GM12878 (cell line): ENCODE measurements around the gene CAPN8. TPM values are rescaled to one million over a fixed set of nuclear protein-coding genes. Genes with fewer than 3 reads are reported as not detected.
"Not testable (repeated sequence)": the region's sequence is repeated elsewhere in the genome, so short reads cannot be mapped to it uniquely, and the experiment has no call there.

Source experiments
- ATAC-seq: fragments of 200-7000 bp; cut with Tn5 transposase; 3 replicates; pipeline ENCODE4 v1.9.1; 2020; ENCODE audit warnings: mild to moderate bottlenecking, moderate library complexity
- BruUV-seq: library from RNA; stranded (reverse); fragments of 400-500 nt; replicated peaks from 2 replicates; lab custom pipeline; 2021; lab: Mats Ljungman, UMichigan
- CTCF ChIA-PET: fragments of 300-600 bp; sonication (Branson Sonifier 250); formaldehyde crosslinking; extraction: SDS; loops from one replicate; lab custom pipeline; 2021; ENCODE audit warnings: inconsistent platforms; lab: Yijun Ruan, JAX
- POLR2A ChIA-PET: fragments of 350-600 bp; formaldehyde crosslinking; extraction: SDS; loops from one replicate; lab custom pipeline; 2021; ENCODE audit warnings: inconsistent platforms; lab: Charles Lee
- RAD21 ChIA-PET: fragments of 300-600 bp; sonication (Branson Sonifier 250); formaldehyde crosslinking; loops from one replicate; lab custom pipeline; 2023; ENCODE audit warnings: antibody characterized with exemption; ENCODE audit not compliant: unreplicated experiment; lab: Charles Lee
- SMC1A ChIA-PET: fragments of 300-600 bp; sonication (Branson Sonifier 250); formaldehyde crosslinking; loops from one replicate; lab custom pipeline; 2023; ENCODE audit not compliant: unreplicated experiment, uncharacterized antibody; lab: Charles Lee
- DNase-seq: peaks from one replicate; pipeline ENCODE4 v3.0.0-alpha.2; 2011; ENCODE audit warnings: low read depth, low spot score
- FAIRE-seq: peaks from 3 replicates; lab custom pipeline; 2011; peaks lifted over from hg19 to GRCh38; lab: Jason Lieb, UNC
- H2AFZ ChIP-seq: 2 replicates; pipeline ENCODE4 v1.6.0; 2011; ENCODE audit warnings: low read depth, low read length, control low read depth; ENCODE audit not compliant: control insufficient read depth
- H3K27ac ChIP-seq: 2 replicates; pipeline ENCODE4 v1.5.1; 2011; ENCODE audit warnings: control low read depth; ENCODE audit not compliant: control insufficient read depth, insufficient read depth
- H3K27me3 ChIP-seq, 2 experiments: replicated peaks in 1 of 2; 2 replicates each; pipeline versions ENCODE4 v1.6.0 to v1.6.1; 2011; ENCODE audit warnings: low read length in 1 of 2; ENCODE audit not compliant: control insufficient read depth in 2 of 2, insufficient read depth in 2 of 2
- H3K36me3 ChIP-seq, 2 experiments: 2 replicates each; pipeline ENCODE4 v1.5.1; 2011; ENCODE audit warnings: low read length in 1 of 2; ENCODE audit not compliant: control insufficient read depth in 2 of 2, insufficient read depth in 2 of 2
- H3K4me1 ChIP-seq: 2 replicates; pipeline ENCODE4 v1.6.1; 2011; ENCODE audit warnings: mild to moderate bottlenecking, low read length, moderate library complexity, mixed read lengths; ENCODE audit not compliant: control insufficient read depth, insufficient read depth
- H3K4me2 ChIP-seq: 2 replicates; pipeline ENCODE4 v1.6.0; 2011; ENCODE audit warnings: control low read depth; ENCODE audit not compliant: control insufficient read depth, insufficient read depth
- H3K4me3 ChIP-seq: fragments of 200-600 bp; sonication (generic); 2 replicates; pipeline ENCODE4 v1.5.1; 2016
- H3K79me2 ChIP-seq: 2 replicates; pipeline ENCODE4 v1.6.0; 2011; ENCODE audit warnings: low read length; ENCODE audit not compliant: control insufficient read depth, insufficient read depth
- H3K9ac ChIP-seq: 2 replicates; pipeline ENCODE4 v1.8.0; 2011; ENCODE audit warnings: low read length, control low read depth, mixed read lengths; ENCODE audit not compliant: control insufficient read depth, insufficient read depth
- H3K9me3 ChIP-seq: replicated peaks from 3 replicates; pipeline ENCODE4 v1.5.1; 2011; ENCODE audit warnings: mild to moderate bottlenecking, low read length; ENCODE audit not compliant: control insufficient read depth, insufficient read depth
- H4K20me1 ChIP-seq: 2 replicates; pipeline ENCODE4 v1.6.0; 2011; ENCODE audit not compliant: control insufficient read depth, insufficient read depth
- CBX3 ChIP-seq: fragments of 200-600 bp; sonication (generic); IDR thresholded peaks from 2 replicates; pipeline ENCODE4 v1.6.1; 2016; ENCODE audit warnings: low read depth, borderline replicate concordance
- RB1 ChIP-seq: fragments of 450-650 bp; formaldehyde crosslinking; IDR thresholded peaks from 2 replicates; pipeline ENCODE4 v1.6.1; 2017; ENCODE audit warnings: mild to moderate bottlenecking, borderline replicate concordance
- SMC3 ChIP-seq: IDR thresholded peaks from 2 replicates; pipeline ENCODE4 v1.6.1; 2011; ENCODE audit warnings: low read length, improper control_type of control experiment, borderline replicate concordance
- ZZZ3 ChIP-seq: IDR thresholded peaks from 2 replicates; pipeline ENCODE4 v1.6.1; 2011; ENCODE audit warnings: low read depth; ENCODE audit not compliant: control insufficient read depth, insufficient read length
- WGBS: methylation state at CpG from one replicate; pipeline ENCODE4 v1.1.6; 2016; ENCODE audit warnings: low lambda C conversion rate; ENCODE audit not compliant: insufficient replicate concordance, insufficient coverage; ENCODE audit errors: missing lambda C conversion rate; 5-methylcytosine and 5-hydroxymethylcytosine counted together
- in situ Hi-C: fragments of 300-500 bp; cut with MboI; formaldehyde crosslinking; loops from 9 replicates; pipeline ENCODE4 v1.14.3; 2018; ENCODE audit warnings: mixed read lengths
- intact Hi-C: fragments of 100-400 bp; cut with micrococcal nuclease; formaldehyde crosslinking; loops from one replicate; pipeline ENCODE4 v1.14.2; 2022; ENCODE audit not compliant: unreplicated experiment
- polyA plus RNA-seq, 11 experiments: library from polyadenylated mRNA; depleted of rRNA in 4 of 11; unstranded in 6 of 11; stranded (reverse) in 5 of 11; fragments of >200 nt; fragmentation: Nextera tagmentation in 4 of 11; fragmentation: Illumina TruSeq in 1 of 11; extraction: Ambion mirVana in 4 of 11; extraction: Trizol in 1 of 11; gene quantifications; 1 replicate in 1 of 11; 2 replicates in 10 of 11; pipeline versions ENCODE4 v1.2.1 to v1.2.3, GENCODE V29; 2011 to 2016; ENCODE audit warnings: inconsistent platforms in 2 of 11, missing spikeins in 2 of 11, low read depth in 1 of 11
- total RNA-seq, 4 experiments: library from RNA; depleted of rRNA in 3 of 4; stranded (reverse); fragments of >200 nt in 3 of 4; fragmentation: Illumina TruSeq in 1 of 4; extraction: Trizol in 1 of 4; gene quantifications; 2 replicates each; pipeline versions ENCODE4 v1.2.1 to v1.2.3, GENCODE V29; 2013 to 2021

The CAPN8 gene
- total and polyA plus RNA-seq, 10 of the 15 experiments (the other 5 are each of a cell fraction or from before 2014, with no cell fraction given), result 6.4 to 30.7 (median 12.3) TPM

- TF ChIP-seq SMC3 (no peak), ZZZ3 (no peak)
- ChIA-PET RAD21 (no interaction called here), CTCF (no interaction called here), POLR2A (interaction anchor here (0.5 to 1.1 kb wide), 3 partner anchors 8 to 884 kb away, joined by 3 to 7 read pairs (median 4); no protein-coding TSS in a partner anchor), SMC1A (interaction anchor here (0.7 to 1.2 kb wide), 3 partner anchors 10 to 12 kb away, joined by 3 to 4 read pairs (median 3); no protein-coding TSS in a partner anchor)
- ATAC-seq, result no peak
- no peak overlapping the region for H3K9ac ChIP-seq
- H2AFZ ChIP-seq, result no peak overlapping the region
- no peak overlapping the region for H3K27ac ChIP-seq
- FAIRE-seq, result no peak
- WGBS, result 18% methylated on average over 4 of the region's 4 CpGs
- no peaks in the 10 kb centered on the region for H4K20me1 ChIP-seq
- no peaks in the 10 kb centered on the region for H3K4me1 ChIP-seq
- no TSS peak for BruUV-seq
- no peak overlapping the region for H3K4me3 ChIP-seq
- in situ Hi-C loops, result no loop called here
- intact Hi-C loops, result no loop called here
- H3K79me2 ChIP-seq, result no peaks in the 10 kb centered on the region
- no peaks in the 10 kb centered on the region for H3K9me3 ChIP-seq
- H3K36me3 ChIP-seq, result no peaks in the 10 kb centered on the region
- no peak for DNase-seq
- H3K4me2 ChIP-seq, result no peak overlapping the region
- H3K27me3 ChIP-seq, result no peaks in the 10 kb centered on the region
Measured at GRCh38 chr1:223520200-223520599, 145.3 kb downstream of the CAPN8 start.

DNA sequence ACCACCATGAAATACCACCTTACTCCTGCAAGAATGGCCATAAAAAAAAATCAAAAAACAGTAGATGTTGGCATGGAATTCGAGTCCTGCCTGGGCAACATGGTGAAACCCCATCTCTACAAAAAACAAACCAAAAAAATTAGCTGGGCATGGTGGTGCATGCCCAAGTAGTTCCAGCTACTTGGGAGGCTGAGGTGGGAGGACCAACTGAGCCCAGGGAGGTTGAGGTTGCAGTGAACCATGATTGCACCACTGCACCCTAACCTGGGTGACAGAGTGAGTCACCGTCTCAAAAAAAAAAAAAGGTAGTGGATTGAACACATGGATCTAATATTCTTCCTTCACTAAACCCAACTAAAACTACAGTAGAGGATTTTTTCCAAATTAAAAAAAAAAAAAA, 146.4 kb downstream of the CAPN8 start:
- in situ Hi-C loops, result no loop called here
- H3K27me3 ChIP-seq, result no peaks in the 10 kb centered on the region

GRCh38 chr1:223518553-223518952, 146.9 kb downstream of the CAPN8 start:
- DNase-seq, H3K27ac ChIP-seq, in situ Hi-C loops, ATAC-seq, H3K9me3 ChIP-seq, H3K4me1 ChIP-seq, POLR2A ChIA-PET, H4K20me1 ChIP-seq, RAD21 ChIA-PET, H3K79me2 ChIP-seq, H3K4me3 ChIP-seq, BruUV-seq, H2AFZ ChIP-seq, FAIRE-seq, intact Hi-C loops, H3K27me3 ChIP-seq, H3K9ac ChIP-seq, SMC1A ChIA-PET, H3K36me3 ChIP-seq, H3K4me2 ChIP-seq: not testable (repeated sequence)
- WGBS, result 0% methylated on average over 1 of the region's 1 CpG
- CTCF ChIA-PET, result interaction anchor here (0.9 kb wide), 1 partner anchor 36 kb away, joined by 3 read pairs; no protein-coding TSS in a partner anchor

More for the DNA sequence above, 146.4 kb downstream of the CAPN8 start:
- Histone ChIP-seq H3K9ac (no peak overlapping the region), H3K36me3 (no peaks in the 10 kb centered on the region), H4K20me1 (no peaks in the 10 kb centered on the region), H3K4me1 (no peaks in the 10 kb centered on the region), H3K4me3 (no peak overlapping the region), H3K4me2 (no peak overlapping the region), H3K79me2 (no peaks in the 10 kb centered on the region), H3K27ac (no peak overlapping the region), H2AFZ (no peak overlapping the region), H3K9me3 (no peaks in the 10 kb centered on the region)
- FAIRE-seq (no peak), ATAC-seq (no peak), DNase-seq (no peak)
- RAD21 ChIA-PET, result no interaction called here
- BruUV-seq, result no TSS peak
- POLR2A ChIA-PET, result interaction anchor here (0.6 kb wide), 1 partner anchor 869 kb away, joined by 3 read pairs; no protein-coding TSS in a partner anchor
- 20% methylated on average over 2 of the region's 2 CpGs for WGBS
- intact Hi-C loops, result no loop called here
- TF ChIP-seq SMC3 (no peak), RB1 (no peak), CBX3 (no peak)
- CTCF ChIA-PET, result no interaction called here
- SMC1A ChIA-PET, result no interaction called here
